GM10248 (cell line): ENCODE measurements around the gene CDH22.

Experiments used
- CTCF ChIA-PET: fragments of 300-600 bp; sonication (Branson Sonifier 250); formaldehyde crosslinking; extraction: SDS; loops from one replicate; lab custom pipeline; 2021; ENCODE audit warnings: antibody characterized with exemption; lab: Yijun Ruan, JAX
- POLR2A ChIA-PET: fragments of 350-650 bp; sonication (Branson Sonifier 250); formaldehyde crosslinking; extraction: SDS; loops from one replicate; lab custom pipeline; 2020; ENCODE audit warnings: antibody characterized with exemption; lab: Yijun Ruan, JAX
- DNase-seq: peaks from one replicate; pipeline ENCODE4 v3.0.0; 2012; ENCODE audit errors: extremely low spot score
- CTCF ChIP-seq: IDR thresholded peaks from 2 replicates; pipeline ENCODE4 v1.5.1; 2012; ENCODE audit warnings: mild to moderate bottlenecking, low read depth; ENCODE audit errors: extremely low read depth, missing control alignments, control extremely low read depth

Gene CDH22

GRCh38 chr20:46324960-46325703, 16.8 kb upstream of the CDH22 start:
- CTCF ChIA-PET, result interaction anchor here (1.3 to 1.7 kb wide), 2 partner anchors 24 to 150 kb away, joined by 4 read pairs; no protein-coding TSS in a partner anchor
- no peak for DNase-seq
- POLR2A ChIA-PET, result no interaction called here
- peak; percentile 12 for TF ChIP-seq CTCF

GRCh38 chr20:46324379-46324778, 16.1 kb upstream of the CDH22 start:
- ChIA-PET CTCF (interaction anchor here (1.8 kb wide), 1 partner anchor 25 kb away, joined by 11 read pairs; no protein-coding TSS in a partner anchor), POLR2A (no interaction called here)
- no peak for DNase-seq
- TF ChIP-seq CTCF, result no peak

- POLR2A ChIA-PET, result no interaction called here
- CTCF ChIA-PET, result interaction anchor here (1.8 kb wide), 1 partner anchor 26 kb away, joined by 11 read pairs; no protein-coding TSS in a partner anchor
- no peak for TF ChIP-seq CTCF
- DNase-seq, result no peak
Observed at GRCh38 chr20:46323557-46323956, 15.3 kb upstream of the CDH22 start.

GRCh38 chr20:46322641-46323040, 14.3 kb upstream of the CDH22 start:
- POLR2A ChIA-PET, result no interaction called here
- CTCF ChIA-PET, result interaction anchor here (0.8 to 1.8 kb wide), 3 partner anchors 16 to 27 kb away, joined by 3 to 11 read pairs (median 4); no protein-coding TSS in a partner anchor
- no peak for DNase-seq
- TF ChIP-seq CTCF, result no peak

- no peak for TF ChIP-seq CTCF
- ChIA-PET POLR2A (no interaction called here), CTCF (interaction anchor here (0.7 to 5.3 kb wide), 2 partner anchors 11 to 31 kb away, joined by 3 to 24 read pairs; no protein-coding TSS in a partner anchor)
- DNase-seq, result no peak
Observed at GRCh38 chr20:46317685-46318177, 9.4 kb upstream of the CDH22 start.

- no peak for TF ChIP-seq CTCF
- POLR2A ChIA-PET, result no interaction called here
- CTCF ChIA-PET, result interaction anchor here (0.7 to 5.3 kb wide), 2 partner anchors 10 to 32 kb away, joined by 3 to 24 read pairs; no protein-coding TSS in a partner anchor
- no peak for DNase-seq
Observed at GRCh38 chr20:46316984-46317684, 8.8 kb upstream of the CDH22 start.
